NCI-H2107 treated with DMSO at 0.1 percent for 48 hours (cell line): ENCODE data around the gene HPDL.
"Not testable (repeated sequence)": the region's sequence is repeated elsewhere in the genome, so short reads cannot be mapped to it uniquely, and the experiment has no call there.

Experiments
- DNase-seq: peaks from one replicate; lab custom pipeline; 2025; ENCODE audit not compliant: unreplicated experiment; lab: John Stamatoyannopoulos, UW

The HPDL gene

GRCh38 chr1:45326627-45327623 is at the start of gene HPDL:
HPDL (plus strand) TSS chr1:45326895; CDS start chr1:45327149, 254 bp downstream.
- no peak for DNase-seq

- no peak for DNase-seq
Measured at GRCh38 chr1:45282351-45282750, 44.3 kb upstream of the HPDL start.

- not testable (repeated sequence) for DNase-seq
Measured at GRCh38 chr1:45284858-45285257, 41.8 kb upstream of the HPDL start.

GRCh38 chr1:45286521-45286920 is 40.2 kb upstream of the HPDL start:
- DNase-seq, result not testable (repeated sequence)

GRCh38 chr1:45291002-45291401 is 35.7 kb upstream of the HPDL start:
- DNase-seq, result not testable (repeated sequence)

GRCh38 chr1:45291716-45292115 is 35.0 kb upstream of the HPDL start:
- no peak for DNase-seq

- DNase-seq, result no peak
Measured at GRCh38 chr1:45297666-45298356, 28.9 kb upstream of the HPDL start.

- no peak for DNase-seq
Measured at GRCh38 chr1:45299296-45299695, 27.4 kb upstream of the HPDL start.

- DNase-seq, result peak; percentile 90
Measured at GRCh38 chr1:45299981-45300668, 26.6 kb upstream of the HPDL start.

- no peak for DNase-seq
Measured at GRCh38 chr1:45300669-45300997, 26.1 kb upstream of the HPDL start.

GRCh38 chr1:45302505-45303150 is 24.1 kb upstream of the HPDL start:
- DNase-seq, result no peak

- DNase-seq, result peak; percentile 91
Measured at GRCh38 chr1:45303520-45304310, 23.0 kb upstream of the HPDL start.

GRCh38 chr1:45304311-45305081 is 22.2 kb upstream of the HPDL start:
- DNase-seq, result peak; percentile 72

GRCh38 chr1:45305231-45305630 is 21.5 kb upstream of the HPDL start:
- DNase-seq, result no peak

GRCh38 chr1:45306319-45306718 is 20.4 kb upstream of the HPDL start:
- no peak for DNase-seq

GRCh38 chr1:45306905-45307304 is 19.8 kb upstream of the HPDL start:
- DNase-seq, result no peak

GRCh38 chr1:45314266-45314665 is 12.4 kb upstream of the HPDL start:
- no peak for DNase-seq

GRCh38 chr1:45317166-45317565 is 9.5 kb upstream of the HPDL start:
- no peak for DNase-seq

- DNase-seq, result no peak
Measured at GRCh38 chr1:45319761-45320160, 6.9 kb upstream of the HPDL start.
